H9 (cell line): ENCODE data around the gene SAP30L. TPM values are rescaled to one million over a fixed set of nuclear protein-coding genes. Genes with fewer than 3 reads are reported as not detected.

Experiments used
- DNase-seq: peaks from one replicate; pipeline ENCODE4 v3.0.0-alpha.2; 2017
- H2AFZ ChIP-seq: one replicate; pipeline ENCODE4 v1.6.1; 2013; ENCODE audit warnings: mild to moderate bottlenecking, low read length, control low read depth, moderate library complexity
- H2AK5ac ChIP-seq: 2 replicates; pipeline ENCODE4 v1.6.1; 2013; ENCODE audit warnings: low read length, control low read depth, mixed read lengths; ENCODE audit not compliant: insufficient read length
- H2BK120ac ChIP-seq: one replicate; pipeline ENCODE4 v1.6.1; 2013; ENCODE audit warnings: low read depth, mild to moderate bottlenecking, low read length, control low read depth, inconsistent platforms; ENCODE audit not compliant: poor library complexity, severe bottlenecking
- H2BK12ac ChIP-seq: 2 replicates; pipeline ENCODE4 v1.6.1; 2013; ENCODE audit warnings: low read length, control low read depth, mixed read lengths, low read depth; ENCODE audit not compliant: insufficient read length
- H2BK15ac ChIP-seq: 2 replicates; pipeline ENCODE4 v1.6.1; 2013; ENCODE audit warnings: low read depth, low read length, control low read depth
- H2BK20ac ChIP-seq: one replicate; pipeline ENCODE4 v1.6.1; 2013; ENCODE audit warnings: low read depth, mild to moderate bottlenecking, low read length, control low read depth, inconsistent platforms; ENCODE audit not compliant: poor library complexity, severe bottlenecking
- H2BK5ac ChIP-seq: 2 replicates; pipeline ENCODE4 v1.6.1; 2013; ENCODE audit warnings: low read length, control low read depth, mixed read lengths; ENCODE audit not compliant: insufficient read length
- H3K14ac ChIP-seq: 2 replicates; pipeline ENCODE4 v1.6.1; 2013; ENCODE audit warnings: low read length, control low read depth; ENCODE audit not compliant: insufficient read depth
- H3K18ac ChIP-seq: 2 replicates; pipeline ENCODE4 v1.6.1; 2013; ENCODE audit warnings: low read depth, mild to moderate bottlenecking, mixed read lengths, low read length, control low read depth; ENCODE audit not compliant: insufficient read length
- H3K23ac ChIP-seq: 2 replicates; pipeline ENCODE4 v1.6.1; 2013; ENCODE audit warnings: low read length, control low read depth, mixed read lengths, low read depth; ENCODE audit not compliant: insufficient read length
- H3K23me2 ChIP-seq: 2 replicates; pipeline ENCODE4 v1.6.1; 2013; ENCODE audit warnings: low read depth, mild to moderate bottlenecking, mixed read lengths, low read length, control low read depth; ENCODE audit not compliant: insufficient read length, poor library complexity, severe bottlenecking
- H3K27ac ChIP-seq: 2 replicates; pipeline ENCODE4 v1.5.1; 2013; ENCODE audit warnings: low read length, control low read depth, mixed read lengths, low read depth; ENCODE audit not compliant: insufficient read length
- H3K27me3 ChIP-seq: 2 replicates; pipeline ENCODE4 v1.6.1; 2013; ENCODE audit warnings: low read length, control low read depth, inconsistent platforms; ENCODE audit not compliant: insufficient read depth
- H3K4ac ChIP-seq: 2 replicates; pipeline ENCODE4 v1.6.1; 2013; ENCODE audit warnings: low read depth, mild to moderate bottlenecking, control low read depth, inconsistent platforms, low read length, moderate library complexity
- H3K4me1 ChIP-seq: 2 replicates; pipeline ENCODE4 v1.6.1; 2013; ENCODE audit warnings: low read length, control low read depth, inconsistent platforms; ENCODE audit not compliant: insufficient read depth
- H3K4me2 ChIP-seq: 2 replicates; pipeline ENCODE4 v1.6.1; 2013; ENCODE audit warnings: low read length, control low read depth, mixed read lengths; ENCODE audit not compliant: insufficient read length, insufficient read depth
- H3K56ac ChIP-seq: 2 replicates; pipeline ENCODE4 v1.6.1; 2013; ENCODE audit warnings: low read depth, mild to moderate bottlenecking, mixed read lengths, low read length, control low read depth; ENCODE audit not compliant: insufficient read length
- H3K79me1 ChIP-seq: 2 replicates; pipeline ENCODE4 v1.6.1; 2013; ENCODE audit warnings: low read depth, mild to moderate bottlenecking, moderate library complexity, low read length, control low read depth, inconsistent platforms; ENCODE audit not compliant: insufficient read depth, poor library complexity, severe bottlenecking
- H3K79me2 ChIP-seq: 2 replicates; pipeline ENCODE4 v1.6.1; 2013; ENCODE audit warnings: low read length, control low read depth, inconsistent platforms; ENCODE audit not compliant: insufficient read depth
- H3K9ac ChIP-seq: 2 replicates; pipeline ENCODE4 v1.6.1; 2013; ENCODE audit warnings: low read length, control low read depth, mixed read lengths; ENCODE audit not compliant: insufficient read length; ENCODE audit errors: extremely low read depth
- H3K9me3 ChIP-seq: one replicate; pipeline ENCODE4 v1.6.1; 2013; ENCODE audit warnings: low read depth, low read length, inconsistent platforms; ENCODE audit not compliant: control insufficient read depth
- H3T11ph ChIP-seq: one replicate; pipeline ENCODE4 v1.6.1; 2013; ENCODE audit warnings: mild to moderate bottlenecking, low read length, control low read depth, inconsistent platforms
- H4K20me1 ChIP-seq: one replicate; pipeline ENCODE4 v1.6.1; 2013; ENCODE audit not compliant: control insufficient read depth, insufficient read length, insufficient read depth
- H4K5ac ChIP-seq: 2 replicates; pipeline ENCODE4 v1.6.1; 2013; ENCODE audit warnings: low read depth, mild to moderate bottlenecking, mixed read lengths, low read length, control low read depth; ENCODE audit not compliant: insufficient read length
- H4K8ac ChIP-seq: replicated peaks from 2 replicates; pipeline ENCODE4 v1.6.1; 2013; ENCODE audit warnings: low read length, control low read depth, mixed read lengths, low read depth; ENCODE audit not compliant: insufficient read length
- H4K91ac ChIP-seq: 2 replicates; pipeline ENCODE4 v1.6.1; 2013; ENCODE audit warnings: low read depth, mild to moderate bottlenecking, moderate library complexity, mixed read lengths, low read length, control low read depth; ENCODE audit not compliant: insufficient read length
- H3K27ac Mint-ChIP-seq, 3 experiments: 2 replicates in 2 of 3; 3 replicates in 1 of 3; pipeline ENCODE4 v1.8.0; 2020 to 2021; ENCODE audit warnings: mixed read lengths in 3 of 3, mild to moderate bottlenecking in 1 of 3, moderate library complexity in 1 of 3
- H3K27me3 Mint-ChIP-seq: 2 replicates; pipeline ENCODE4 v1.8.0; 2021; ENCODE audit warnings: low read depth, mild to moderate bottlenecking, moderate library complexity, mixed read lengths
- H3K36me3 Mint-ChIP-seq, 3 experiments: 2 replicates in 2 of 3; 3 replicates in 1 of 3; pipeline ENCODE4 v1.8.0; 2020 to 2021; ENCODE audit warnings: low read depth in 3 of 3, mixed read lengths in 3 of 3; ENCODE audit not compliant: insufficient read depth in 1 of 3
- H3K4me1 Mint-ChIP-seq, 2 experiments: 2 replicates each; pipeline ENCODE4 v1.8.0; 2020; ENCODE audit warnings: mixed read lengths in 2 of 2
- H3K4me3 Mint-ChIP-seq, 2 experiments: 2 replicates in 1 of 2; 3 replicates in 1 of 2; pipeline ENCODE4 v1.8.0; 2020 to 2021; ENCODE audit warnings: mild to moderate bottlenecking in 2 of 2, mixed read lengths in 2 of 2, moderate library complexity in 1 of 2
- H3K9me3 Mint-ChIP-seq, 2 experiments: 2 replicates in 1 of 2; 3 replicates in 1 of 2; pipeline ENCODE4 v1.8.0; 2020; ENCODE audit warnings: mild to moderate bottlenecking in 2 of 2, mixed read lengths in 2 of 2, moderate library complexity in 1 of 2
- WGBS: extraction: QIAGEN DNeasy Blood & Tissue Kit; methylation state at CpG from one replicate; pipeline ENCODE4 v1.1.7; 2013; ENCODE audit warnings: missing lambda C conversion rate, low lambda C conversion rate, mixed read lengths; ENCODE audit not compliant: insufficient read length; ENCODE audit errors: extremely low coverage; 5-methylcytosine and 5-hydroxymethylcytosine counted together
- total RNA-seq: library from RNA; stranded (reverse); gene quantifications from 2 replicates; pipeline ENCODE4 v1.2.1, GENCODE V29; 2021
- TF ChIP-seq, protein P1 (sequence below): fragments of 200-600 bp; sonication (generic); conservative IDR thresholded peaks from 3 replicates; pipeline ENCODE4 v1.8.0; 2021; ENCODE audit warnings: antibody characterized with exemption, mild to moderate bottlenecking

Gene SAP30L
- total RNA-seq, 1 experiment from 2014 or later, result 25.0 TPM

DNA sequence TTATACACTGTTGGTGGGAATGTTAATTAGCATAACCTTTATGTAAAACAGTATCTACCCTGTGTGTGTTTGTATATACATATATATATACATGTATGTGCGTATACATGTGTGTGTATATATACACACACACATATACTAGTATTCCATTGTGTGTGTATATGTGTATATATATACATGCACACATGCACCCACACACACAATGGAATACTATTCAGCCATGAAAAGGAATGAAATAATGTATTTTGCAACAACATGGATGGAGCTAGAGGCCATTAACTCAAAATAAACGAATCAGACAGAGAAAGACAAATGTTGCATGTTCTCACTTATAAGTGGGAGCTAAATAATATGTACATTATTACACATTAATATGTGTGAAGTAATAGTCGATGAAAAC lies 17.6 kb upstream of the SAP30L start:
- Histone ChIP-seq H3K18ac (no peak overlapping the region), H3K9me3 (no peaks in the 10 kb centered on the region), H4K5ac (no peak overlapping the region), H2BK12ac (no peak overlapping the region), H3K27me3 (no peaks in the 10 kb centered on the region), H3K79me1 (no peaks in the 10 kb centered on the region), H3K27ac (no peak overlapping the region), H4K8ac (no peak overlapping the region), H3T11ph (no peak overlapping the region), H3K23me2 (no peaks in the 10 kb centered on the region), H3K14ac (no peak overlapping the region), H3K4me1 (no peaks in the 10 kb centered on the region), H2BK120ac (no peak overlapping the region), H3K4me2 (no peak overlapping the region), H3K23ac (no peak overlapping the region), H3K9ac (no peak overlapping the region), H3K79me2 (no peaks in the 10 kb centered on the region), H2BK5ac (no peak overlapping the region), H3K4ac (no peak overlapping the region), H2AFZ (no peak overlapping the region), H2BK15ac (no peak overlapping the region), H3K56ac (no peak overlapping the region), H4K91ac (no peak overlapping the region), H2AK5ac (no peak overlapping the region), H4K20me1 (no peaks in the 10 kb centered on the region), H2BK20ac (no peak overlapping the region)
- Mint-ChIP-seq H3K27me3 (no peaks in the 10 kb centered on the region; the same call in 1 of the 2 replicates), H3K4me3 (no peak overlapping the region), H3K27ac (no peak overlapping the region), H3K9me3 (peaks cover 2 to 8% of the 10 kb centered on the region in 2 experiments; a peak in 3 of 5 replicates), H3K36me3 (peaks cover 0 to 2% (median 0%) of the 10 kb centered on the region in 3 experiments; a peak in 1 of 7 replicates), H3K4me1 (no peaks in the 10 kb centered on the region)
- DNase-seq, result no peak
- TF ChIP-seq, protein P1, sequence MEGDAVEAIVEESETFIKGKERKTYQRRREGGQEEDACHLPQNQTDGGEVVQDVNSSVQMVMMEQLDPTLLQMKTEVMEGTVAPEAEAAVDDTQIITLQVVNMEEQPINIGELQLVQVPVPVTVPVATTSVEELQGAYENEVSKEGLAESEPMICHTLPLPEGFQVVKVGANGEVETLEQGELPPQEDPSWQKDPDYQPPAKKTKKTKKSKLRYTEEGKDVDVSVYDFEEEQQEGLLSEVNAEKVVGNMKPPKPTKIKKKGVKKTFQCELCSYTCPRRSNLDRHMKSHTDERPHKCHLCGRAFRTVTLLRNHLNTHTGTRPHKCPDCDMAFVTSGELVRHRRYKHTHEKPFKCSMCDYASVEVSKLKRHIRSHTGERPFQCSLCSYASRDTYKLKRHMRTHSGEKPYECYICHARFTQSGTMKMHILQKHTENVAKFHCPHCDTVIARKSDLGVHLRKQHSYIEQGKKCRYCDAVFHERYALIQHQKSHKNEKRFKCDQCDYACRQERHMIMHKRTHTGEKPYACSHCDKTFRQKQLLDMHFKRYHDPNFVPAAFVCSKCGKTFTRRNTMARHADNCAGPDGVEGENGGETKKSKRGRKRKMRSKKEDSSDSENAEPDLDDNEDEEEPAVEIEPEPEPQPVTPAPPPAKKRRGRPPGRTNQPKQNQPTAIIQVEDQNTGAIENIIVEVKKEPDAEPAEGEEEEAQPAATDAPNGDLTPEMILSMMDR, result no peak
- no CpG with 5 or more reads among the region's 3 CpGs for WGBS
